ENCODE data around the gene MAML3.

DNA sequence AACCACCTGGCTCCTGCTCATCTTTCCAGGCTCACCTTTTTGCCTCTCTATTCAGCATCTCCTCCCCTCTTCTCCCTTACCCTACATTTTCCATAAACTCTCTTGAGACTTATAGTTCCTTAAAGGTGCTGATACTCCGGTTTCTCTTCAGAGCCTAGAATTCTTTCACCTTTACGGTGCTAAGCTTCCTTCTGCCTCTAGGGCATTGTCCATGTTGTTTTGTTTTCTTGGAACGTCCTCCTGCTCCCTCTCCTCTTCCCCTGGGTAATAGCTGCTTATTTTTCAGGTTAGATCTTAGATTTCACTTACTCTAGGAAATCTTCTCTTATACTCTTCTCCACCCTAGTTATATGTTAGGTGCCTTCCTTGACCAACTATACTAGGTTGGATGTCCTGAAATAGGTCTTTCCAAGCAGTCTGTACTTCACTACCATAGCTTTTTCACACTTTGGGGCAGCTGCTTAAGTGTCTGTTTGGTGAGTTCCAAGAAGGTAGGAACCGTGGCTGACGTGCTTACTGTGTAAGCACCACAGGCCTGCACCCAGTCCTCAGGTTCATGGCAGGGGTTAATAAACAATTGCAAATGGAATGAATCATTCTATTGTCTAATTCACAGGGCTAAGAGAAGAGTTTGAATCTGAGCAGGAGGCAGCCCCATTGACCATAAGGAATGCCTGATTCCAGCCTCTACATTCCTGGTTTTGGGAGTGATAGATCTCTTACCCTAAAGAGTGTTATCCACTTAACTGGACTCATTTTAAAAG lies 260.8 kb downstream of the MAML3 start:
- no peak for TF ChIP-seq FOXM1 (IDR thresholded peaks at IDR 0.05; ENCODE audit: borderline replicate concordance, low read depth)
- TF ChIP-seq TEAD4 (IDR thresholded peaks at IDR 0.05), result no peak
- TF ChIP-seq RAD21 (IDR thresholded peaks at IDR 0.05; ENCODE audit: low read depth), result no peak
- no peak for TF ChIP-seq YY1 (IDR thresholded peaks at IDR 0.05; ENCODE audit: low read depth)
- no peak for TF ChIP-seq CREB1 (IDR thresholded peaks at IDR 0.05; ENCODE audit: low read depth)
- TF ChIP-seq, protein P1, sequence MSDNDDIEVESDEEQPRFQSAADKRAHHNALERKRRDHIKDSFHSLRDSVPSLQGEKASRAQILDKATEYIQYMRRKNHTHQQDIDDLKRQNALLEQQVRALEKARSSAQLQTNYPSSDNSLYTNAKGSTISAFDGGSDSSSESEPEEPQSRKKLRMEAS (IDR thresholded peaks at IDR 0.05), result no peak
- TF ChIP-seq EP300 (IDR thresholded peaks at IDR 0.05; ENCODE audit: borderline replicate concordance), result no peak
- no peak for TF ChIP-seq NFIC (IDR thresholded peaks at IDR 0.05)
- no peak for TF ChIP-seq TAF1 (IDR thresholded peaks at IDR 0.05; ENCODE audit: low read depth)

All from Ishikawa (cell line).